ENCODE measurements around the gene TYW1B. TPM values are rescaled to one million over a fixed set of nuclear protein-coding genes. Genes with fewer than 3 reads are reported as not detected.
A peak's percentile ranks its signal among the peaks of the same experiment; 100 is the strongest.
"Not testable (repeated sequence)": the region's sequence is repeated elsewhere in the genome, so short reads cannot be mapped to it uniquely, and the experiment has no call there.

TYW1B gene
- total RNA-seq, 1 experiment from 2014 or later, result 3.9 TPM

GRCh38 chr7:72785166-72785955 is 42.6 kb downstream of the TYW1B start:
- ATAC-seq (no peak), DNase-seq (peak; percentile 6)
- Histone ChIP-seq H3K9me3 (ENCODE audit: low read length) (no peaks in the 10 kb centered on the region), H3K4me3 (ENCODE audit: low read length) (no peak overlapping the region), H3K36me3 (ENCODE audit: low read depth, low read length) (no peaks in the 10 kb centered on the region), H2AFZ (ENCODE audit: low read length) (no peak overlapping the region), H3K9me2 (replicated peaks; ENCODE audit: low read length) (no peaks in the 10 kb centered on the region), H3K4me1 (ENCODE audit: insufficient read depth, low read length) (peaks cover 9% of the 10 kb centered on the region), H3K27me3 (ENCODE audit: low read length) (no peaks in the 10 kb centered on the region), H4K20me1 (ENCODE audit: low read length) (no peaks in the 10 kb centered on the region), H3K9ac (ENCODE audit: low read length) (no peak overlapping the region), H3K79me2 (ENCODE audit: low read length) (no peaks in the 10 kb centered on the region), H3K27ac (ENCODE audit: low read length) (no peak overlapping the region), H3K4me2 (ENCODE audit: low read length) (no peak overlapping the region), H3F3A (ENCODE audit: low read length, unreplicated experiment) (no peaks in the 10 kb centered on the region)
- BruUV-seq (replicated peaks), result no TSS peak
- intact Hi-C loops (cut with micrococcal nuclease), result loop anchor here (5.0 kb wide), 1 partner anchor 293 kb away; no protein-coding TSS in a partner anchor
- ChIA-PET POLR2A (ENCODE audit: unreplicated experiment) (no interaction called here), CTCF (no interaction called here)
- TF ChIP-seq EZH2 (IDR thresholded peaks at IDR 0.05; ENCODE audit: low read length, unreplicated experiment), result no peak
- TF ChIP-seq EZH2phosphoT487 (IDR thresholded peaks at IDR 0.05; ENCODE audit: borderline replicate concordance, low read length), result no peak
- no peak for TF ChIP-seq CTCF (conservative IDR thresholded peaks at IDR 0.05; ENCODE audit: low read depth, low read length)

GRCh38 chr7:72783601-72784370 is 44.2 kb downstream of the TYW1B start:
- DNase-seq, result peak; percentile 79
- H3K4me2 ChIP-seq (ENCODE audit: low read length); H3K4me1 ChIP-seq (ENCODE audit: insufficient read depth, low read length); H4K20me1 ChIP-seq (ENCODE audit: low read length); H3K36me3 ChIP-seq (ENCODE audit: low read depth, low read length); H3K79me2 ChIP-seq (ENCODE audit: low read length); H3F3A ChIP-seq (ENCODE audit: low read length, unreplicated experiment); BruUV-seq (replicated peaks); H3K27me3 ChIP-seq (ENCODE audit: low read length); H2AFZ ChIP-seq (ENCODE audit: low read length); H3K9me3 ChIP-seq (ENCODE audit: low read length); H3K4me3 ChIP-seq (ENCODE audit: low read length); POLR2A ChIA-PET (ENCODE audit: unreplicated experiment); H3K9me2 ChIP-seq (replicated peaks; ENCODE audit: low read length); H3K9ac ChIP-seq (ENCODE audit: low read length): not testable (repeated sequence)
- ATAC-seq, result peak; percentile 99
- H3K27ac ChIP-seq (ENCODE audit: low read length), result peak overlapping the region; percentile 32; the same call in 1 of the 2 replicates
- CTCF ChIA-PET, result interaction anchor here (0.6 kb wide), 1 partner anchor 1391 kb away, joined by 3 read pairs; no protein-coding TSS in a partner anchor
- intact Hi-C loops (cut with micrococcal nuclease), result loop anchor here (5.0 kb wide), 1 partner anchor 111 kb away; no protein-coding TSS in a partner anchor

DNA sequence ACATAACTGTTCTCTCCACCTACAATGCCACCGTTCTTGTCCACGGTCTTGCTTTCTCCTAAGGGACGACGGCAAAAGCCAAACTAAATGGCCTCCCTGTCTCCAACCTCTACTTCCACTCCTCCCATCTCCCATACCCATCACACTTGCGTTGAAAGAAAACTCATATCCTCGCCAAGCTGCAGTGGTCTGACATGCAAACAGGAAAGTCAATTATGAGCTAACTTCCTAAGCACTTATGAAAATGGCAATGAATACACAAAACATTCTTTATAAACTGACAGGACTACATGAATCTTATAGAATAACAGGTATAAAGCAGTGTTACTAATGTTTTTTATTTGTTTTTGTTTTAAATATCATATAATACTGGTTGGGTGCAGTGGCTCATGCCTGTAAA is 46.4 kb downstream of the TYW1B start:
- Histone ChIP-seq H3K27me3 (ENCODE audit: low read length) (no peaks in the 10 kb centered on the region), H3F3A (ENCODE audit: low read length, unreplicated experiment) (no peaks in the 10 kb centered on the region), H2AFZ (ENCODE audit: low read length) (no peak overlapping the region), H3K4me3 (ENCODE audit: low read length) (no peak overlapping the region), H3K9me2 (replicated peaks; ENCODE audit: low read length) (no peaks in the 10 kb centered on the region), H4K20me1 (ENCODE audit: low read length) (no peaks in the 10 kb centered on the region), H3K27ac (ENCODE audit: low read length) (no peak overlapping the region), H3K79me2 (ENCODE audit: low read length) (no peaks in the 10 kb centered on the region), H3K9ac (ENCODE audit: low read length) (no peak overlapping the region), H3K4me2 (ENCODE audit: low read length) (no peak overlapping the region), H3K4me1 (ENCODE audit: insufficient read depth, low read length) (peaks cover 9% of the 10 kb centered on the region), H3K36me3 (ENCODE audit: low read depth, low read length) (no peaks in the 10 kb centered on the region), H3K9me3 (ENCODE audit: low read length) (no peaks in the 10 kb centered on the region)
- TF ChIP-seq EZH2phosphoT487 (IDR thresholded peaks at IDR 0.05; ENCODE audit: borderline replicate concordance, low read length) (no peak), CTCF (conservative IDR thresholded peaks at IDR 0.05; ENCODE audit: low read depth, low read length) (no peak), EZH2 (IDR thresholded peaks at IDR 0.05; ENCODE audit: low read length, unreplicated experiment) (no peak)
- ATAC-seq, result no peak
- intact Hi-C loops (cut with micrococcal nuclease), result loop anchor here (5.0 kb wide), 1 partner anchor 109 kb away; no protein-coding TSS in a partner anchor
- POLR2A ChIA-PET (ENCODE audit: unreplicated experiment), result no interaction called here
- DNase-seq, result no peak
- no TSS peak for BruUV-seq (replicated peaks)
- CTCF ChIA-PET, result no interaction called here

Measured in PC-3 (cell line).